Ascending aorta (tissue), 2 donors: ENCODE data around the gene MAGEB4. TPM values are rescaled to one million over a fixed set of nuclear protein-coding genes. Genes with fewer than 3 reads are reported as not detected.

ENCODE experiments used
- DNase-seq, 2 donors: peaks; one replicate each; pipeline ENCODE4 v3.0.0-alpha.2; 2019; ENCODE audit warnings: low spot score in 2 of 2
- H3K27ac ChIP-seq, 2 donors: fragments of 200-600 bp; sonication (generic); one replicate each; pipeline ENCODE4 v1.5.1; 2016 to 2017; ENCODE audit warnings: mild to moderate bottlenecking in 1 of 2
- H3K27me3 ChIP-seq: fragments of 200-600 bp; sonication (generic); one replicate; pipeline ENCODE4 v1.5.1; 2017
- H3K36me3 ChIP-seq, 2 donors: fragments of 200-600 bp; sonication (generic); one replicate each; pipeline ENCODE4 v1.5.1; 2016
- H3K4me1 ChIP-seq, 2 donors: fragments of 200-600 bp; sonication (generic); one replicate each; pipeline ENCODE4 v1.5.1; 2016 to 2017; ENCODE audit warnings: mild to moderate bottlenecking in 1 of 2
- H3K4me3 ChIP-seq, 2 donors: fragments of 200-600 bp; sonication (generic); one replicate each; pipeline ENCODE4 v1.5.1; 2016 to 2017; ENCODE audit warnings: mild to moderate bottlenecking in 1 of 2
- H3K9me3 ChIP-seq, 2 donors: fragments of 200-600 bp; sonication (generic); one replicate each; pipeline ENCODE4 v1.5.1; 2016
- CTCF ChIP-seq, 3 experiments: fragments of 200-600 bp in 2 of 3; fragments of 450-650 bp in 1 of 3; sonication (generic) in 2 of 3; IDR thresholded peaks; one replicate each; pipeline ENCODE4 v1.5.1; 2016 to 2019; ENCODE audit warnings: antibody characterized with exemption in 3 of 3, mild to moderate bottlenecking in 1 of 3, moderate library complexity in 1 of 3
- intact Hi-C: fragments of 100-400 bp; cut with DNase I; formaldehyde crosslinking; loops from one replicate; pipeline ENCODE4 v1.15.1; 2023
- total RNA-seq: library from RNA; depleted of rRNA; stranded (reverse); fragments of >200 nt; gene quantifications from one replicate; pipeline ENCODE4 v1.1.0, GENCODE V29; 2016

Gene MAGEB4
- total RNA-seq, 1 donor from 2014 or later, result not detected

DNA sequence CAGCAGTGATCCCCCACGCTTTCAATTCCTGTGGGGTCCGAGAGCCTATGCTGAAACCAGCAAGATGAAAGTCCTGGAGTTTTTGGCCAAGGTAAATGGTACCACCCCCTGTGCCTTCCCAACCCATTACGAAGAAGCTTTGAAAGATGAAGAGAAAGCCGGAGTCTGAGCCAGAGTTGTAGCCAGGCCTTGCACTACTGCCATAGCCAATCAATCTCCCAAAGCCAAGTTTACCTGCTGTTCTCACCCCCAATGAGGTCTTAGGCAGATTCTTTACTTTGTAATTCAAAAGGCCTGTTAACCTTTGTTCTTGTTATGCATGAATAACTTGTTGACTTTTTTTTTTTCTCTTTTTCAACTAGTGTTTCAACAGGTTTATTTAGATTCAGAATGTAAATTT lies 22.4 kb upstream of the MAGEB4 start:
- intact Hi-C loops, result no loop called here

GRCh38 chrX:30220661-30221060 lies 21.1 kb upstream of the MAGEB4 start:
- TF ChIP-seq CTCF (IDR thresholded peaks at IDR 0.05), result no peak
- intact Hi-C loops, result no loop called here
- Histone ChIP-seq H3K9me3 (no peaks in the 10 kb centered on the region), H3K4me3 (no peak overlapping the region), H3K27ac (no peak overlapping the region), H3K36me3 (no peaks in the 10 kb centered on the region), H3K27me3 (no peaks in the 10 kb centered on the region), H3K4me1 (no peaks in the 10 kb centered on the region)
- no peak for DNase-seq

More for the DNA sequence above, 22.4 kb upstream of the MAGEB4 start:
- Histone ChIP-seq H3K27ac (no peak overlapping the region), H3K36me3 (no peaks in the 10 kb centered on the region), H3K27me3 (no peaks in the 10 kb centered on the region), H3K9me3 (no peaks in the 10 kb centered on the region), H3K4me3 (no peak overlapping the region), H3K4me1 (no peaks in the 10 kb centered on the region)
- DNase-seq, result no peak
- no peak for TF ChIP-seq CTCF (IDR thresholded peaks at IDR 0.05)

DNA sequence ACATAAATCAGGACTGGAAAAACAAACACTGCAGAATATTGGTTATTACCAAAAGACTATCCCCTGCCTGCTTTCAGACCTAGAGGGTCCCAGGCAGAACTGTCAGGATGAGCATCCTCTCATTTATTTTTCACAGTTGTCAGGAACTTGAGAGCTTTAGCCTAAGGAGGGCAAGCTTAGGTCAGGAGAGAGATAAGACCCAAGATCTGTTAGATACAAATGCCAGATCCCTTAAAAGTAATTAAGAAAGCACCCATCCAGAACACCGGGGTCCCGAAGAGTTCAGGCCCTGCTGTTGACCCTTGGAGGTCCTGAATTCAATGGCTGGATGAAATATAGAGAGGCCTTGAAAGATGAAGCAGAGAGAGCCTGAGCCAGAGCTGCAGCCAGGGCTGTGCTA lies 17.3 kb upstream of the MAGEB4 start:
- no peak overlapping the region for H3K27ac ChIP-seq
- no peaks in the 10 kb centered on the region for H3K4me1 ChIP-seq
- intact Hi-C loops, result no loop called here
- H3K27me3 ChIP-seq, result no peaks in the 10 kb centered on the region
- TF ChIP-seq CTCF (IDR thresholded peaks at IDR 0.05), result no peak
- no peak for DNase-seq
- H3K9me3 ChIP-seq, result no peaks in the 10 kb centered on the region
- no peak overlapping the region for H3K4me3 ChIP-seq
- H3K36me3 ChIP-seq, result no peaks in the 10 kb centered on the region

GRCh38 chrX:30228526-30228925 lies 13.3 kb upstream of the MAGEB4 start:
- no peak for DNase-seq
- no peak for TF ChIP-seq CTCF (IDR thresholded peaks at IDR 0.05)
- Histone ChIP-seq H3K9me3 (no peaks in the 10 kb centered on the region), H3K36me3 (no peaks in the 10 kb centered on the region), H3K4me1 (no peaks in the 10 kb centered on the region), H3K27me3 (no peaks in the 10 kb centered on the region), H3K27ac (no peak overlapping the region), H3K4me3 (no peak overlapping the region)
- intact Hi-C loops, result no loop called here

GRCh38 chrX:30230395-30230794 lies 11.4 kb upstream of the MAGEB4 start, which contains the start of gene MAGEB3:
Gene MAGEB3 (plus strand): TSS chrX:30230657. CDS start chrX:30235925, 5,268 bp downstream.
- no peaks in the 10 kb centered on the region for H3K36me3 ChIP-seq
- no peak for TF ChIP-seq CTCF (IDR thresholded peaks at IDR 0.05)
- H3K9me3 ChIP-seq, result no peaks in the 10 kb centered on the region
- H3K27me3 ChIP-seq, result no peaks in the 10 kb centered on the region
- H3K27ac ChIP-seq, result no peak within 1 kb of the TSS
- intact Hi-C loops, result no loop called here
- H3K4me3 ChIP-seq, result no peak within 1 kb of the TSS
- no peaks in the 10 kb centered on the region for H3K4me1 ChIP-seq
- no peak for DNase-seq
